Endodermal cell (in vitro differentiated cells): Measurements from ENCODE around the gene S100G. TPM values are rescaled to one million over a fixed set of nuclear protein-coding genes. Genes with fewer than 3 reads are reported as not detected.
A peak's percentile ranks its signal among the peaks of the same experiment; 100 is the strongest.

Source experiments
- DNase-seq: peaks from one replicate; pipeline ENCODE4 v3.0.0-alpha.2; 2017
- H3K27ac ChIP-seq: 2 replicates; pipeline ENCODE4 v1.5.1; 2013; ENCODE audit warnings: mild to moderate bottlenecking, low read depth, low read length, moderate library complexity
- H3K27me3 ChIP-seq: 2 replicates; pipeline ENCODE4 v1.6.1; 2013; ENCODE audit warnings: mild to moderate bottlenecking, low read length, moderate library complexity; ENCODE audit not compliant: insufficient read depth, control insufficient read depth, poor library complexity, severe bottlenecking
- H3K36me3 ChIP-seq: 2 replicates; pipeline ENCODE4 v1.7.0; 2013; ENCODE audit warnings: mild to moderate bottlenecking, low read length, moderate library complexity; ENCODE audit not compliant: control insufficient read depth, insufficient read depth
- H3K4me1 ChIP-seq: one replicate; pipeline ENCODE4 v1.7.0; 2013; ENCODE audit warnings: low read length; ENCODE audit not compliant: control insufficient read depth, insufficient read depth
- H3K4me3 ChIP-seq: 2 replicates; pipeline ENCODE4 v1.5.1; 2013; ENCODE audit warnings: mild to moderate bottlenecking, low read length, moderate library complexity
- H3K9ac ChIP-seq: 2 replicates; pipeline ENCODE4 v1.6.1; 2013; ENCODE audit warnings: mild to moderate bottlenecking, low read length, moderate library complexity; ENCODE audit not compliant: poor library complexity, severe bottlenecking; ENCODE audit errors: extremely low read depth
- H3K9me3 ChIP-seq: 2 replicates; pipeline ENCODE4 v1.6.1; 2013; ENCODE audit warnings: mild to moderate bottlenecking, low read length, moderate library complexity; ENCODE audit not compliant: control insufficient read depth
- H3K27ac Mint-ChIP-seq: 2 replicates; pipeline ENCODE4 v1.8.0; 2020; ENCODE audit warnings: mixed read lengths
- H3K27me3 Mint-ChIP-seq: 2 replicates; pipeline ENCODE4 v1.8.0; 2021; ENCODE audit warnings: mild to moderate bottlenecking, mixed read lengths; ENCODE audit not compliant: insufficient read depth
- H3K36me3 Mint-ChIP-seq: 2 replicates; pipeline ENCODE4 v1.8.0; 2020; ENCODE audit warnings: low read depth, mixed read lengths
- H3K4me1 Mint-ChIP-seq: 2 replicates; pipeline ENCODE4 v1.8.0; 2020; ENCODE audit warnings: mixed read lengths
- H3K4me3 Mint-ChIP-seq: 2 replicates; pipeline ENCODE4 v1.8.0; 2020; ENCODE audit warnings: mild to moderate bottlenecking, moderate library complexity, mixed read lengths
- H3K9me3 Mint-ChIP-seq: 2 replicates; pipeline ENCODE4 v1.8.0; 2020; ENCODE audit warnings: mild to moderate bottlenecking, mixed read lengths
- WGBS, 2 experiments: methylation state at CpG; one replicate each; pipeline versions ENCODE4 v1.1.5 to v1.1.7; 2013; ENCODE audit warnings: missing lambda C conversion rate in 2 of 2, mixed read lengths in 1 of 2; ENCODE audit not compliant: insufficient coverage in 1 of 2, insufficient read length in 1 of 2; 5-methylcytosine and 5-hydroxymethylcytosine counted together
- total RNA-seq, 2 donors: library from RNA; stranded (reverse); fragmentation: NEBNext Ultra II Directional in 1 of 2; extraction: Animal tissue kit (Norgen Biotek cat#: 25700) in 1 of 2; gene quantifications; 2 replicates in 1 of 2; 3 replicates in 1 of 2; pipeline ENCODE4 v1.2.1, GENCODE V29; 2021
- TF ChIP-seq, protein P1 (sequence below): fragments of 200-600 bp; sonication (generic); conservative IDR thresholded peaks from 2 replicates; pipeline ENCODE4 v1.5.0; 2021; ENCODE audit warnings: antibody characterized with exemption, mild to moderate bottlenecking

The S100G gene
- total RNA-seq, 2 donors from 2014 or later: not detected

DNA sequence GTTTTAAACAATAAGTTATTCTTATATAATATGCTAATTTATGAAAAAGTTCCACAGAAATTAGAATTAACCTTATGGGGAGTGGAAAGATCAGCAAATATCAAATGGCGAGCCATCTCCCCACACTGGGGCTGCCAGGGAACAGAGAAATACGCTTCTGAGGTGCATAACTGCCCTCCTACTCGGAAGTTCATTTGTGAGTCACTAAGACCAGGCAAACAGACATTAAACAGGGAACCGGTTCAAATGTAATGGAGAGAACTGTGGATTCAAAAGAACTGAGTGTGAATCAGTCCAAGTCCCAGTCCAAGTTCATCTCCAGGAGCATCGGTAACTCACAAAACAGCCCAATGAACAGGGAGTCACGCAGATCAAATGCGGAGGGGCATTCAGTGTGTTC is 11.4 kb upstream of the S100G start:
- Histone ChIP-seq H3K4me3 (no peak overlapping the region), H3K9me3 (no peaks in the 10 kb centered on the region), H3K27ac (no peak overlapping the region), H3K27me3 (no peaks in the 10 kb centered on the region), H3K4me1 (no peaks in the 10 kb centered on the region), H3K9ac (no peak overlapping the region), H3K36me3 (peaks cover 4% of the 10 kb centered on the region)
- H3K36me3 Mint-ChIP-seq: peaks cover 79% of the 10 kb centered on the region
- no peak overlapping the region for H3K27ac Mint-ChIP-seq
- TF ChIP-seq, protein P1, sequence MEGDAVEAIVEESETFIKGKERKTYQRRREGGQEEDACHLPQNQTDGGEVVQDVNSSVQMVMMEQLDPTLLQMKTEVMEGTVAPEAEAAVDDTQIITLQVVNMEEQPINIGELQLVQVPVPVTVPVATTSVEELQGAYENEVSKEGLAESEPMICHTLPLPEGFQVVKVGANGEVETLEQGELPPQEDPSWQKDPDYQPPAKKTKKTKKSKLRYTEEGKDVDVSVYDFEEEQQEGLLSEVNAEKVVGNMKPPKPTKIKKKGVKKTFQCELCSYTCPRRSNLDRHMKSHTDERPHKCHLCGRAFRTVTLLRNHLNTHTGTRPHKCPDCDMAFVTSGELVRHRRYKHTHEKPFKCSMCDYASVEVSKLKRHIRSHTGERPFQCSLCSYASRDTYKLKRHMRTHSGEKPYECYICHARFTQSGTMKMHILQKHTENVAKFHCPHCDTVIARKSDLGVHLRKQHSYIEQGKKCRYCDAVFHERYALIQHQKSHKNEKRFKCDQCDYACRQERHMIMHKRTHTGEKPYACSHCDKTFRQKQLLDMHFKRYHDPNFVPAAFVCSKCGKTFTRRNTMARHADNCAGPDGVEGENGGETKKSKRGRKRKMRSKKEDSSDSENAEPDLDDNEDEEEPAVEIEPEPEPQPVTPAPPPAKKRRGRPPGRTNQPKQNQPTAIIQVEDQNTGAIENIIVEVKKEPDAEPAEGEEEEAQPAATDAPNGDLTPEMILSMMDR: no peak
- DNase-seq: no peak
- WGBS, 2 experiments: 96 to 100% methylated on average over 1 to 7 of the region's 7 CpGs
- peaks cover 11% of the 10 kb centered on the region for H3K4me1 Mint-ChIP-seq
- H3K9me3 Mint-ChIP-seq: peaks cover 8% of the 10 kb centered on the region
- no peaks in the 10 kb centered on the region for H3K27me3 Mint-ChIP-seq
- no peak overlapping the region for H3K4me3 Mint-ChIP-seq

DNA sequence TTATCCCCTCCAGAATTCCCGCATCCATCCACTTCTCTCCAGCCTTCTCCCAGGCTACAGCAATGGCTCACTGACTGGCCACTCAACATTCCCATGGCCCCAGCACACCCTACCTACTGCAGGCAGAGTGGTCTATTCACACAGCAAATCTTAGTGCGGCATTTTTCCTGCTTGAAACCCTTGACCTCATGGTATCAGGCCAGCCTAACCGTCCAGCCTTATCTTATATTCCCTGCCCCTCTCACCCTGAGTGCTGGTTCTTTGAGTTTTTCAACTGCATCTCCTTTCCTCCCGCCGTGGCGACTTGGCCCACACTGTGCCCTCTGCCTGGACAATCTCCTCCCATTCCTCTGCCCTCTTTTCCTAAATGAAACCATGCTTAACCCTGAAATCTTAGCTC is 10.0 kb upstream of the S100G start:
- Histone ChIP-seq H3K27me3 (no peaks in the 10 kb centered on the region), H3K36me3 (peaks cover 4% of the 10 kb centered on the region), H3K27ac (no peak overlapping the region), H3K4me1 (no peaks in the 10 kb centered on the region), H3K9ac (no peak overlapping the region), H3K9me3 (no peaks in the 10 kb centered on the region), H3K4me3 (no peak overlapping the region)
- peaks cover 8% of the 10 kb centered on the region for H3K9me3 Mint-ChIP-seq
- no peaks in the 10 kb centered on the region for H3K27me3 Mint-ChIP-seq
- peaks cover 81% of the 10 kb centered on the region for H3K36me3 Mint-ChIP-seq
- H3K4me3 Mint-ChIP-seq: no peak overlapping the region
- peaks cover 14% of the 10 kb centered on the region for H3K4me1 Mint-ChIP-seq
- H3K27ac Mint-ChIP-seq: peak overlapping the region; percentile 57
- 94 to 100% methylated on average over 1 to 6 of the region's 6 CpGs for WGBS, 2 experiments
- no peak for DNase-seq
- TF ChIP-seq, protein P1: no peak

DNA sequence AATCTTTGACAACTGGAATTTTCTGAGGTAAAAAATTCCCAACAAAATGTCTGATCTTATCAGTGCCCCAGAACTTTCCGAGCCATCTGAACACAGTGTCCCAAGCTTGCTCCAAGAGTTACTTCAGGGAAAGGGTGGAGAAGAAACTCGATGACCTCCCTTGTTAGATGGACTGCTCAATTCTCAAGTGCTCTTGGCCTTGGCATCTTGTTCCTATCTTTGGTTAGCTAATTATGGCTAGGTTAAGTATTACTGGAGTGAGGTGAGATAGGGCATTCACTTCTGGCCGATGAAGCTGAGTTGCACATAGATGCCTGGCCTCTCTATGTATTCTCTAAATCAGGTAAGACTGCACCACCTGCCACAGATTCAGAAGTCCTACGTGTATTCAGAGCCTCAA is 9.1 kb upstream of the S100G start:
- Mint-ChIP-seq H3K4me3 (no peak overlapping the region), H3K9me3 (peaks cover 7% of the 10 kb centered on the region), H3K36me3 (peaks cover 83% of the 10 kb centered on the region), H3K27ac (no peak overlapping the region), H3K4me1 (peaks cover 14% of the 10 kb centered on the region), H3K27me3 (no peaks in the 10 kb centered on the region)
- TF ChIP-seq, protein P1: no peak
- Histone ChIP-seq H3K27me3 (no peaks in the 10 kb centered on the region), H3K4me1 (no peaks in the 10 kb centered on the region), H3K27ac (no peak overlapping the region), H3K36me3 (peaks cover 4% of the 10 kb centered on the region), H3K9me3 (no peaks in the 10 kb centered on the region), H3K4me3 (no peak overlapping the region), H3K9ac (no peak overlapping the region)
- 100% methylated on average over 1 to 4 of the region's 4 CpGs for WGBS, 2 experiments
- DNase-seq: no peak
